HUES6 (cell line): Measurements from ENCODE around the gene TYW1.
"Not testable (repeated sequence)": the region's sequence is repeated elsewhere in the genome, so short reads cannot be mapped to it uniquely, and the experiment has no call there.

Experiments used
- H3K27ac ChIP-seq: 2 replicates; pipeline ENCODE4 v1.7.0; 2013; ENCODE audit warnings: low read depth, mild to moderate bottlenecking, low read length, inconsistent platforms
- H3K27me3 ChIP-seq: 2 replicates; pipeline ENCODE4 v1.6.1; 2013; ENCODE audit warnings: low read length; ENCODE audit not compliant: control insufficient read depth, insufficient read depth
- H3K36me3 ChIP-seq: 2 replicates; pipeline ENCODE4 v1.6.1; 2013; ENCODE audit warnings: low read length; ENCODE audit not compliant: control insufficient read depth, insufficient read depth
- H3K4me1 ChIP-seq: 2 replicates; pipeline ENCODE4 v1.6.1; 2013; ENCODE audit warnings: low read length; ENCODE audit not compliant: control insufficient read depth, insufficient read depth
- H3K4me3 ChIP-seq: 2 replicates; pipeline ENCODE4 v1.5.1; 2013; ENCODE audit warnings: low read depth, low read length
- H3K9ac ChIP-seq: one replicate; pipeline ENCODE4 v1.6.1; 2013; ENCODE audit warnings: mild to moderate bottlenecking, low read length
- H3K9me3 ChIP-seq: 2 replicates; pipeline ENCODE4 v1.6.1; 2013; ENCODE audit warnings: low read depth, low read length; ENCODE audit not compliant: control insufficient read depth, insufficient read depth

The TYW1 gene

DNA sequence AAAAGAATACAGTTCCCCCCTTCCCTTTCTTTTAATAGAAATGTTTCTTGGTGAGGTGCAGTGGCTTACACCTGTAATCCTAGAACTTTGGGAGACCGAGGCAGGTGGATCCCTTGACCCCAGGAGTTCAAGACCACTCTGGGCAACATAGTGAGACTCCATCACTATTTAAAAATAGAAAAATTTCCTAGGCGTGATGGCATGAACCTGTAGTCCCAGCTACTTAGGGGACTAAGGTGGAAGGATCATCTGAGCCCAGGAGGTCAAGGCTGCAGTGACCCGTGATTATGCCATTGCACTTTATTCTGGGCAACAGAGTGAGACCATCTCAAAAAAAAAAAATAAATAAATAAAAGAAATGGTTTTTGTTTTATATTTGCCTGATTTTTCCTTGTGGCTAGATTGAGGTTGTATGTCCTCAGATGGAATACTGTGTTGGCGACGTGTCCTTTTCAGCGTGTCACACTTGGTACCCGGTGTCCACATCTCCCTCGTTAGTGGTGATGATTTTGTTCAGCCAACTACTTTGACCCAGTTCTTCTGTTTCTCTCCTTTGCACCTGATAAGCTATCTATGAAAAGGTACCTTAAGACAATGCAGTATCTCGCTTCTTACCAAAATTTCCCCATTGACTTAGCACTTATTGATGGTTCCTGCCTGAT lies 202.4 kb downstream of the TYW1 start:
- H3K27me3 ChIP-seq, H3K36me3 ChIP-seq, H3K4me3 ChIP-seq, H3K27ac ChIP-seq, H3K9ac ChIP-seq, H3K9me3 ChIP-seq, H3K4me1 ChIP-seq: not testable (repeated sequence)

DNA sequence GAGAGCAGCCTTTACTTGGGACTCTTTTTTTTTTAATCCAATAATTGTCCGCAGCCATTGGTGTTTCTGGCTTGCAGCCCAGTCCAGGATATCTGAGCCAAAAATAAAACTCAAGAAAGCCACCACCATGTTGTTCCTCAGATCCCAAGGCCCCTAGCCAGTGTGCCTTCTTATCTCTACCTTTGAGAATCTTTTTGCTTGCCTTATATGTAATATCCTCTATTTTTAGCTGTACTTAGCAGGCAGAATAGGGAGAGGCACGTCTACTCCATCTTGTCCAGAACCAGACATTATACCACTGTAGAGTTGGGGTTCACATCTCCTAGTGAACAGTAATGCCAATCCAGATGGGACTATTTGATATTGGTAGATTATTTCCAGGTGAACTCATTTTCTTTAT lies 209.1 kb downstream of the TYW1 start:
- H3K36me3 ChIP-seq, result not testable (repeated sequence)

DNA sequence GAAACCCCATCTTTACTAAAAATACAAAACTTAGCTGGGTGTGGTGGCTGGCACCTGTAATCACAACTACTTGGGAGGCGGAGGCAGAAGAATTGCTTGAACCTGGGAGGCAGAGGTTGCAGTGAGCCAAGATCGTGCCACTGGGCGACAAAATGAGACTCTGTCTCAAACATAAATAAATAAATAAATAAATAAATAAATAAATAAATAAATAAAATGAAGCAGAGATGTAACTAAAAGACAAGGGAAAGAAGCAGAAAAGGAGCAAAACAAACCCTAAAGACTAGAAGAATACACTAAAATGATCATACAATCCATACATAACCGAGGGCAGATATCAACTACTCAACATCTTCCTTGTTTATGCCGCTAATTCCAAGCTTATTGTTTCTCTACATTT lies 209.8 kb downstream of the TYW1 start:
- Histone ChIP-seq H3K9me3 (no peaks in the 10 kb centered on the region), H3K4me3 (no peak overlapping the region), H3K27me3 (no peaks in the 10 kb centered on the region), H3K36me3 (no peaks in the 10 kb centered on the region), H3K27ac (no peak overlapping the region), H3K4me1 (no peaks in the 10 kb centered on the region), H3K9ac (no peak overlapping the region)

More for the DNA sequence above, 209.1 kb downstream of the TYW1 start:
- H3K9ac ChIP-seq, H3K4me3 ChIP-seq, H3K27me3 ChIP-seq, H3K27ac ChIP-seq, H3K4me1 ChIP-seq, H3K9me3 ChIP-seq: not testable (repeated sequence)

DNA sequence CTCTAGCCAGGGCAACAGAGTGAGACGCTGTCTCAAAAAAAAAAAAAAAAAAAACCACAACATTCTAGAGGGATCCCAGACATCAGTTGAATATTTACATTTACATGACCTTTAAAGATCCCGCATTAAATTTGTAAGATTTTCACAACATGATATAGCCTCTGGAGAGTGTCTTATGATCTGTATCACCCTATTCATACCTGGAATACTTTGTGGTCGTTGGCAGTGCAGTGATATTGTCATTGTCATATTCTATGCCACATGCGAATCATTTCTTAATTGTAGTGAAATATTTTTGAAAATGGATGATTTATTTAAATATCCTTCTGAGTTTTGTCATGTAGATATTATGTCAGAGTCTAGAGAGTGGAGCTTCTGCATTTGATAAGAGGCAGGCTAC lies 212.0 kb downstream of the TYW1 start:
- H3K27ac ChIP-seq, H3K9me3 ChIP-seq, H3K4me3 ChIP-seq, H3K4me1 ChIP-seq, H3K27me3 ChIP-seq, H3K36me3 ChIP-seq, H3K9ac ChIP-seq: not testable (repeated sequence)

DNA sequence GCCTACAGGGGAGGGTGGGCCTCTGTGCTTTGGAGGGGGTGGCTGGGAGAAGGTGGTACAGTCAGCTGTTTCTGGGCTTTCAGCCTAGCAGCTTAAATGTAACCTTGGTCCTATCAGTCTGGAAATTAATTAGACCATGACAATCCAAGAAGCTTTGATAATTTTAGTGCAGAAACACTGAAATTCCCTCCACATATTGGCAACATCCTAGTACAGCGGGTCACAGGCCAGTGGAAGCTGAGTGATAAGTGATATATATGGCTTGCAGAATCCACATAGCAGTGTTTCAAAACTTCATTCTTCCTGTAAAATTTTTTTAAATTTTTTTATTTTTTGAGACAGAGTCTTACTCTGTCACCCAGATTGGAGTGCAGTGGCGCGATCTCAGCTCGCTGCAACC lies 212.6 kb downstream of the TYW1 start:
- Histone ChIP-seq H3K27ac (no peak overlapping the region), H3K36me3 (no peaks in the 10 kb centered on the region), H3K27me3 (no peaks in the 10 kb centered on the region), H3K4me3 (no peak overlapping the region), H3K4me1 (no peaks in the 10 kb centered on the region), H3K9me3 (no peaks in the 10 kb centered on the region), H3K9ac (no peak overlapping the region)

DNA sequence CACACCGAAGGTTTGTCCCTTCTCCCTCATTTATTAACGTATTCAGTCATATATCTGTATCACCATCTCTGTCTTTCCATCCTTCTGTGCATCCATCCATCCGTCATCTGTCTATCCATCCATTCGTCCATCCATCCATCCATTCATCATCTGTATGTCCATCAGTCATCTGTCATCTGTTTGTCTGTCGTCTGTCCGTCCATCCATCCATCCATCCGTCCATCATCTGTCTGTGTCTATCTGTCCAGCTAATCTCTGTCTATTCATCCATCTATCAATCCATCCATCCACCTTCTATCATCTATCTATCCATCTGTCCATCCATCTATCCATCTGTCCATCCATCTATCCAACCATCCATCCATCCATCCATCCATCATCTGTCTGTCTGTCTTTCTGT lies 213.9 kb downstream of the TYW1 start:
- H3K36me3 ChIP-seq, result no peaks in the 10 kb centered on the region
- H3K4me3 ChIP-seq, result no peak overlapping the region
- H3K9ac ChIP-seq, result no peak overlapping the region
- H3K27ac ChIP-seq, result no peak overlapping the region
- no peaks in the 10 kb centered on the region for H3K27me3 ChIP-seq
- no peaks in the 10 kb centered on the region for H3K9me3 ChIP-seq
- no peaks in the 10 kb centered on the region for H3K4me1 ChIP-seq

DNA sequence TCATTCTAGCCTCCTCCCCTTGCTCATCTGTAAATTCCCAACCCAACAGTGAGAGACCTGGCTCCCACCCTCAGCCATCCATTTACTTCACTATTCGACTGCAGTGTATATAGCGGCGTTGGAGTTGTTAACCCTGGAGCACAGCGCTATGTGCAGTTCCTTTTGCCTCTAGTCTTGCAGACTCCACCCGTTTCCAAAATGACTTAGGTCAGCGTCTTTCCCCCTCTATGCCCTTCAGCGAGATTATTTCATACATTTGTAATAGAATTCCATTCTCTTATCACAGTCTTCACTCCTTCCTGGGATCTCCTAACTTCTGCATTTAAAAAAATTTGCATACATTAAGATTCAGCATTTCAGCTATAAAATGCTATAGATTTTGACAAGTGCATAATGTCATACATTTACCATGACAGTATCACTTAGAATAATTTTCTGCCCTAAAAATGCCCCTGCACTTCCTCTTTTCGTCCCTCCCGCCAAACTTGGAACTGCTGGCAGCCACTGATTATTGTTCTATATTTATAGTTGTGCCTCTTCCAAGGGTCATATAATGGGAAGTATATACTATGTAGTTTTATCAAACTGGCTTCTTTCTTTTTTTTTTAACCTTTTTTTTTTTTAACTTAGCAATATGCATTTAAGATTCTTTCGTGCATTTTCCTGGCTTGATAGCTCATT lies 215.2 kb downstream of the TYW1 start:
- not testable (repeated sequence) for H3K4me1 ChIP-seq, H3K4me3 ChIP-seq, H3K9ac ChIP-seq, H3K27ac ChIP-seq, H3K36me3 ChIP-seq, H3K9me3 ChIP-seq, H3K27me3 ChIP-seq

DNA sequence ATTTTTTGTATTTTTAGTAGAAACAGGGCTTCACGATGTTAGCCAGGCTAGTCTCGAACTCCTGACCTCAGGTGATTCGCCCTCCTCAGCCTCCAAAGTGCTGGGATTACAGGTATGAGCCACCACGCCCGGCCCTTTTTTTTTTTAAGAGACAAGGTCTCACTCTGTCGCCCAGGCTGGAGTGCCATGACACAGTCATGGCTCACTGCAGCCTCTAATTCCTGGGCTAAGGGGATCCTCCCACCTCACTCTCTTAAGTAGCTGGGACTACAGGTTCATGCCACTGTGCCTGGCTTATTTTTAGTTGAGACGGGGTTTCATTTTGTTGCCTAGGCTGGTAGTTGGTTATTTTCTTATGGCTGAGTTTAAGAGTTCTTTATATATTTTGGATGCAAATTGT lies 216.4 kb downstream of the TYW1 start:
- H3K27ac ChIP-seq, H3K27me3 ChIP-seq, H3K9me3 ChIP-seq, H3K4me3 ChIP-seq, H3K9ac ChIP-seq, H3K4me1 ChIP-seq, H3K36me3 ChIP-seq: not testable (repeated sequence)

DNA sequence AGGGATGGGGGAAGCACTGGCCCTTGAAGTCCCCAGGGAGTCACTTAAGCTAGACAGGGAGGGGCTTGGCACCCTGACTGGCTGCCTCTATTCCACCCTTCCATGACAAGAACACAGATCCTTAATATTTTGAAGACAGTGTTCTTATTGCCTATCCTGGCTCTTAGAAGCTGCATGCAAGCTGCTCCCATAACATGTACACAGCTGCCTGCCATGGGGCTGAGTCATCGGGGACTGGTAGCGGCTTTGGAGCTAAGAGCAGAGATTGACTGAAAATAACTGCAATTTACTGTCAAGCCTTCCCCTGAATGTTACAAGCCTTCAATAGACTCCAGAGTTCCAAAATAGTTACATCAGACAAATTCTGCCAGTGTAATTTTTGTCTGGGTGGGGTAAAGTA lies 226.9 kb downstream of the TYW1 start:
- not testable (repeated sequence) for H3K36me3 ChIP-seq, H3K9ac ChIP-seq, H3K4me3 ChIP-seq, H3K9me3 ChIP-seq, H3K27ac ChIP-seq, H3K4me1 ChIP-seq, H3K27me3 ChIP-seq

DNA sequence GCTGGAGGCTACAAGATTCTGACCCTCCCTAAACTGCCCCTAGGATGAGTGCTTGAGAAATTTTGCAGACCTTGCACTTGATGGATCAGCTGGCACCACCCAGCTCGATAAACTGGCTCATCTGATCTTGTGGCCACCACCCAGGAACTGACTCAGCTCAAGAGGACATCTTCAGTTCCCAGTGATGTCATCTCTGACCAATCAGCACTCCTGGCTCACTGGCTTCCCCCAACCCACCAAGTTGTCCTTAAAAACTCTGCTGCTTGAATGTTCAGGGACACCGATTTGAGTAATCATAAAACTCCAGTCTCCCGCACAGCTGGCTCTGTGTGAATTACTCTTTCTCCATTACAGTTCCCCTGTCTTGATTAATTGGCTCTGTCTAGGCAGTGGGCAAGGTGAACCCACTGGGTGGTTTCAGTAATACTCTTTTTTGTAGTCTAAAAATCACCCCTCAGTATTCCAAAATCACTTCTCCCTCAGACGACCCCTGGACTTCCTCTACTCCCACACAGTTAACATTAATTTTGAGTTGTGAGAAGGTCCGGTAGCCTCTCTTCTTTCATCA lies 229.8 kb downstream of the TYW1 start:
- H3K4me1 ChIP-seq, H3K9me3 ChIP-seq, H3K27me3 ChIP-seq, H3K36me3 ChIP-seq, H3K27ac ChIP-seq, H3K4me3 ChIP-seq, H3K9ac ChIP-seq: not testable (repeated sequence)

DNA sequence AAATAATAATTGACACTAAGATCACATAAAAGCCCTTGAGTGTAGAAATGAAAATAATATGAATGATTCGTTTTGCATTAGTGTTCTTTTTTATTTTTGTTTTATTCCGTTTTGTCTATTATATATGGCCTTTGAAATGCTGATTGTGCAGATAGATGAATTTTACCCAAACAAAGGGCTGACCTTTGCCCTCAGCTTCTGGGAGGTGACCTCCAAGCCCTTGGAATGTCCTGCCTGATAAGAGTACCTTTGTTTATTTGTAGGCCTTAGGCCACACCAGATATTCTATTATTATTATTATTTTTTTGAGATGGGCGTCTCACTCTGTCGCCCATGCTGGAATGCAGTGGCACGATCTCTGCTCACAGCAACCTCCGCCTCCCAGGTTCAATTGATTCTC lies 230.3 kb downstream of the TYW1 start:
- not testable (repeated sequence) for H3K36me3 ChIP-seq, H3K4me1 ChIP-seq, H3K9ac ChIP-seq, H3K4me3 ChIP-seq, H3K27ac ChIP-seq, H3K9me3 ChIP-seq, H3K27me3 ChIP-seq
